K562 (cell line): ENCODE data around the gene OR6Y1. TPM values are rescaled to one million over a fixed set of nuclear protein-coding genes. Genes with fewer than 3 reads are reported as not detected.

Experiments
- ATAC-seq: fragments of 200-7000 bp; cut with Tn5 transposase; 3 replicates; pipeline ENCODE4 v1.9.1; 2020; ENCODE audit warnings: moderate library complexity
- BruUV-seq: library from RNA; stranded (reverse); fragments of 400-500 nt; replicated peaks from 2 replicates; lab custom pipeline; 2021; lab: Mats Ljungman, UMichigan
- CTCF ChIA-PET: fragments of 300-600 bp; formaldehyde crosslinking; extraction: SDS; loops from one replicate; lab custom pipeline; 2021; ENCODE audit warnings: low intra/inter-chr PET ratio; lab: Yijun Ruan, JAX
- POLR2A ChIA-PET: fragments of 300-600, 350-650 bp; sonication (Branson Sonifier 250); formaldehyde crosslinking; extraction: SDS; loops from one replicate; lab custom pipeline; 2021; ENCODE audit warnings: antibody characterized with exemption, inconsistent platforms; lab: Yijun Ruan, JAX
- DNase-seq, 4 experiments: peaks; one replicate each; pipeline versions ENCODE4 v3.0.0 to v3.0.0-alpha.2; 2011 to 2018; ENCODE audit warnings: low spot score in 3 of 4, mixed read lengths in 3 of 4; ENCODE audit errors: extremely low read depth in 1 of 4
- FAIRE-seq: peaks from 2 replicates; lab custom pipeline; 2011; peaks lifted over from hg19 to GRCh38; lab: Jason Lieb, UNC
- H2AFZ ChIP-seq: 2 replicates; pipeline ENCODE4 v1.6.0; 2011; ENCODE audit warnings: low read depth, low read length, control low read depth, inconsistent platforms
- H3K27ac ChIP-seq: fragments of 200-600 bp; 3 replicates; pipeline ENCODE4 v1.8.0; 2011; ENCODE audit warnings: low read depth, mild to moderate bottlenecking, control low read depth, inconsistent platforms, low read length, moderate library complexity, mixed read lengths; ENCODE audit errors: extremely low read depth
- H3K27me3 ChIP-seq, 2 experiments: fragments of 300-600 bp in 1 of 2; 2 replicates in 1 of 2; 3 replicates in 1 of 2; pipeline versions ENCODE4 v1.6.0 to v1.8.0; 2011; ENCODE audit warnings: inconsistent platforms in 2 of 2, low read length in 2 of 2, mild to moderate bottlenecking in 1 of 2, mixed read lengths in 1 of 2, moderate library complexity in 1 of 2; ENCODE audit not compliant: control insufficient read depth in 2 of 2, insufficient read depth in 2 of 2
- H3K36me3 ChIP-seq: fragments of 300-600 bp; 3 replicates; pipeline ENCODE4 v1.8.0; 2011; ENCODE audit warnings: mild to moderate bottlenecking, low read length, inconsistent platforms; ENCODE audit not compliant: control insufficient read depth, insufficient read depth
- H3K4me1 ChIP-seq, 2 experiments: fragments of 200-600 bp in 1 of 2; replicated peaks in 1 of 2; 2 replicates in 1 of 2; 3 replicates in 1 of 2; pipeline versions ENCODE4 v1.5.1 to v1.8.0; 2011; ENCODE audit warnings: inconsistent platforms in 2 of 2, low read length in 2 of 2, mild to moderate bottlenecking in 1 of 2, mixed read lengths in 1 of 2, moderate library complexity in 1 of 2; ENCODE audit not compliant: control insufficient read depth in 2 of 2, insufficient read depth in 2 of 2
- H3K4me2 ChIP-seq: 2 replicates; pipeline ENCODE4 v1.6.1; 2011; ENCODE audit warnings: low read length, control low read depth, inconsistent platforms, mixed read lengths; ENCODE audit not compliant: insufficient read depth
- H3K4me3 ChIP-seq: fragments of 200-600 bp; sonication (generic), shearing (Covaris generic); 2 replicates; pipeline ENCODE4 v1.5.1; 2016; ENCODE audit warnings: control low read depth, inconsistent platforms
- H3K79me2 ChIP-seq: fragments of 200-600 bp; 3 replicates; pipeline ENCODE4 v1.8.0; 2011; ENCODE audit warnings: low read length, inconsistent platforms; ENCODE audit not compliant: control insufficient read depth, insufficient read depth
- H3K9ac ChIP-seq, 2 experiments: 2 replicates each; pipeline versions ENCODE4 v1.6.0 to v1.6.1; 2011; ENCODE audit warnings: low read depth in 2 of 2, low read length in 2 of 2, control low read depth in 1 of 2, inconsistent platforms in 1 of 2, mild to moderate bottlenecking in 1 of 2, mixed read lengths in 1 of 2; ENCODE audit not compliant: insufficient read depth in 1 of 2
- H3K9me1 ChIP-seq: one replicate; pipeline ENCODE4 v1.6.0; 2011; ENCODE audit warnings: inconsistent platforms, mild to moderate bottlenecking, low read length, moderate library complexity; ENCODE audit not compliant: control insufficient read depth, insufficient read depth
- H3K9me3 ChIP-seq: replicated peaks from 2 replicates; pipeline ENCODE4 v1.5.1; 2011; ENCODE audit warnings: low read depth, low read length, inconsistent platforms; ENCODE audit not compliant: control insufficient read depth, insufficient read depth
- H4K20me1 ChIP-seq: replicated peaks from 2 replicates; pipeline ENCODE4 v1.6.1; 2011; ENCODE audit warnings: low read length, inconsistent platforms, mixed read lengths; ENCODE audit not compliant: control insufficient read depth, insufficient read depth
- AFF4 ChIP-seq: sonication (generic); formaldehyde crosslinking; IDR thresholded peaks from 2 replicates; pipeline ENCODE4 v1.8.0; 2023; ENCODE audit warnings: mild to moderate bottlenecking, missing genetic modification reagents
- CREB1 ChIP-seq, 2 experiments: sonication (generic) in 1 of 2; formaldehyde crosslinking in 1 of 2; IDR thresholded peaks; 2 replicates each; pipeline versions ENCODE4 v1.6.1 to v1.8.0; 2012 to 2022; ENCODE audit warnings: inconsistent platforms in 1 of 2, mild to moderate bottlenecking in 1 of 2, missing genetic modification reagents in 1 of 2, moderate library complexity in 1 of 2
- HDAC3 ChIP-seq: fragments of 450-650 bp; IDR thresholded peaks from 2 replicates; pipeline ENCODE4 v1.6.1; 2018; ENCODE audit warnings: borderline replicate concordance, mild to moderate bottlenecking, moderate library complexity; ENCODE audit not compliant: partially characterized antibody
- HMGXB4 ChIP-seq: sonication (generic); formaldehyde crosslinking; IDR thresholded peaks from 2 replicates; pipeline ENCODE4 v1.8.1; 2023; ENCODE audit warnings: mild to moderate bottlenecking, missing genetic modification reagents
- PML ChIP-seq: IDR thresholded peaks from 2 replicates; pipeline ENCODE4 v1.6.1; 2012; ENCODE audit warnings: low read length, inconsistent platforms
- SIN3A ChIP-seq, 2 experiments: fragments of 150-350 bp in 1 of 2; IDR thresholded peaks; 2 replicates each; pipeline ENCODE4 v1.6.1; 2011 to 2016; ENCODE audit warnings: borderline replicate concordance in 2 of 2, low read depth in 2 of 2, low read length in 2 of 2, mild to moderate bottlenecking in 2 of 2, moderate library complexity in 2 of 2; ENCODE audit not compliant: control insufficient read depth in 1 of 2
- ZNF280B ChIP-seq: fragments of 250-450 bp; sonication (Bioruptor Pico); IDR thresholded peaks from 2 replicates; pipeline ENCODE4 v1.5.1; 2021; ENCODE audit warnings: mild to moderate bottlenecking
- ZNF444 ChIP-seq: fragments of 250-450 bp; sonication (Bioruptor Pico); IDR thresholded peaks from 2 replicates; pipeline ENCODE4 v1.4.0; 2020; ENCODE audit warnings: mild to moderate bottlenecking, moderate library complexity
- WGBS: fragments of 100-300 bp; shearing (Covaris generic); methylation state at CpG from one replicate; pipeline ENCODE4 v1.1.6; 2016; ENCODE audit warnings: low coverage, mixed read lengths; ENCODE audit not compliant: insufficient coverage; ENCODE audit errors: missing lambda C conversion rate; 5-methylcytosine and 5-hydroxymethylcytosine counted together
- in situ Hi-C: fragments of 300-500 bp; cut with MboI; formaldehyde crosslinking; loops from 4 replicates; pipeline ENCODE4 v1.15.0; 2018; ENCODE audit warnings: inconsistent platforms, mixed read lengths
- intact Hi-C: fragments of 100-400 bp; cut with micrococcal nuclease; formaldehyde crosslinking; loops from 2 replicates; pipeline ENCODE4 v1.14.2; 2022
- polyA plus RNA-seq, 8 experiments: library from polyadenylated mRNA; depleted of rRNA in 4 of 8; stranded (reverse) in 5 of 8; unstranded in 3 of 8; fragments of >200 nt; fragmentation: Nextera tagmentation in 2 of 8; fragmentation: Illumina TruSeq in 1 of 8; extraction: Ambion mirVana in 2 of 8; extraction: Trizol in 1 of 8; gene quantifications; 2 replicates each; pipeline versions ENCODE4 v1.2.1 to v1.2.3, GENCODE V29; 2011 to 2014; ENCODE audit warnings: inconsistent platforms in 1 of 8, missing spikeins in 1 of 8
- total RNA-seq, 7 experiments: library from RNA; depleted of rRNA in 6 of 7; stranded (reverse); fragments of >200 nt in 6 of 7; fragmentation: Illumina TruSeq in 2 of 7; extraction: Trizol in 2 of 7; gene quantifications; 2 replicates each; pipeline versions ENCODE4 v1.2.1 to v1.2.3, GENCODE V29; 2011 to 2021; ENCODE audit warnings: low replicate concordance in 1 of 7

The OR6Y1 gene
- total and polyA plus RNA-seq, 9 of the 15 experiments (the other 6 are each of a cell fraction or from before 2014, with no cell fraction given), result not detected

- no peaks in the 10 kb centered on the region for H3K4me1 ChIP-seq
- no peaks in the 10 kb centered on the region for H3K9me3 ChIP-seq
- POLR2A ChIA-PET, result no interaction called here
- WGBS, result 0% methylated on average over 2 of the region's 2 CpGs
- no peaks in the 10 kb centered on the region for H4K20me1 ChIP-seq
- H3K36me3 ChIP-seq, result no peaks in the 10 kb centered on the region
- no peak overlapping the region for H3K27ac ChIP-seq
- ATAC-seq (no peak), DNase-seq (no peak), FAIRE-seq (no peak)
- H3K27me3 ChIP-seq, result no peaks in the 10 kb centered on the region
- intact Hi-C loops (no loop called here), in situ Hi-C loops (no loop called here)
- H3K4me2 ChIP-seq, result no peak overlapping the region
- no peak overlapping the region for H3K4me3 ChIP-seq
- no peak overlapping the region for H3K9ac ChIP-seq
- no peak for TF ChIP-seq SIN3A (IDR thresholded peaks at IDR 0.05; ENCODE audit: borderline replicate concordance in 2 of 2, control insufficient read depth in 1 of 2, low read depth in 2 of 2, low read length in 2 of 2)
- TF ChIP-seq AFF4 (CRISPR knock-in tag), result no peak
- TF ChIP-seq HMGXB4, result no peak
- no peak for TF ChIP-seq CREB1 (IDR thresholded peaks at IDR 0.05)
- TF ChIP-seq CREB1 (CRISPR knock-in tag; IDR thresholded peaks at IDR 0.05), result no peak
- no peak for TF ChIP-seq HDAC3
- no peak for TF ChIP-seq ZNF280B (CRISPR knock-in tag)
- TF ChIP-seq ZNF444, result no peak
- TF ChIP-seq PML, result no peak
- no peaks in the 10 kb centered on the region for H3K79me2 ChIP-seq
- H2AFZ ChIP-seq, result no peak overlapping the region
- no TSS peak for BruUV-seq
- no peaks in the 10 kb centered on the region for H3K9me1 ChIP-seq
- CTCF ChIA-PET, result no interaction called here
Measured at GRCh38 chr1:158521666-158522058, 32.5 kb downstream of the OR6Y1 start.
